Measurements from ENCODE around the gene PLCL1. TPM values are rescaled to one million over a fixed set of nuclear protein-coding genes. Genes with fewer than 3 reads are reported as not detected.

PLCL1 gene
- total RNA-seq, 2 experiments from 2014 or later, result 1.6 to 1.8 TPM

- POLR2A ChIA-PET, result no interaction called here
- Mint-ChIP-seq H3K36me3 (ENCODE audit: low read depth) (no peaks in the 10 kb centered on the region), H3K9me3 (peaks cover 5% of the 10 kb centered on the region), H3K27me3 (peaks cover 17% of the 10 kb centered on the region), H3K27ac (no peak overlapping the region), H3K4me1 (peaks cover 9% of the 10 kb centered on the region), H3K4me3 (no peak overlapping the region)
- CTCF ChIA-PET, result no interaction called here
- no peak for DNase-seq
These were observed 5.3 kb upstream of the PLCL1 start for GRCh38 chr2:197799068-197799467.

GRCh38 chr2:197800091-197800490 lies 4.3 kb upstream of the PLCL1 start:
- DNase-seq, result no peak
- POLR2A ChIA-PET, result no interaction called here
- no peak overlapping the region for H3K4me3 Mint-ChIP-seq
- H3K27ac Mint-ChIP-seq, result no peak overlapping the region
- peaks cover 17% of the 10 kb centered on the region for H3K27me3 Mint-ChIP-seq
- H3K9me3 Mint-ChIP-seq, result peaks cover 5% of the 10 kb centered on the region
- no peaks in the 10 kb centered on the region for H3K36me3 Mint-ChIP-seq (ENCODE audit: low read depth)
- peaks cover 12% of the 10 kb centered on the region for H3K4me1 Mint-ChIP-seq
- CTCF ChIA-PET, result interaction anchor here (0.6 to 2.5 kb wide), 3 partner anchors 14 to 497 kb away, joined by 3 to 9 read pairs (median 3); no protein-coding TSS in a partner anchor

GRCh38 chr2:197801033-197801432 lies 3.4 kb upstream of the PLCL1 start:
- Mint-ChIP-seq H3K9me3 (peaks cover 2% of the 10 kb centered on the region), H3K4me3 (no peak overlapping the region), H3K27me3 (peaks cover 20% of the 10 kb centered on the region), H3K4me1 (peaks cover 20% of the 10 kb centered on the region), H3K27ac (no peak overlapping the region), H3K36me3 (ENCODE audit: low read depth) (no peaks in the 10 kb centered on the region)
- ChIA-PET CTCF (interaction anchor here (0.7 to 2.5 kb wide), 2 partner anchors 496 to 1162 kb away, joined by 3 to 9 read pairs; no protein-coding TSS in a partner anchor), POLR2A (no interaction called here)
- no peak for DNase-seq

- ChIA-PET CTCF (interaction anchor here (1.8 kb wide), 1 partner anchor 324 kb away, joined by 8 read pairs; no protein-coding TSS in a partner anchor), POLR2A (no interaction called here)
- Mint-ChIP-seq H3K27me3 (peaks cover 17% of the 10 kb centered on the region), H3K36me3 (ENCODE audit: low read depth) (no peaks in the 10 kb centered on the region), H3K9me3 (no peaks in the 10 kb centered on the region), H3K27ac (no peak overlapping the region), H3K4me1 (peaks cover 28% of the 10 kb centered on the region), H3K4me3 (peak overlapping the region; percentile 26)
- peak; percentile 51 for DNase-seq
These were observed 1.4 kb upstream of the PLCL1 start for GRCh38 chr2:197803033-197803444.

- Mint-ChIP-seq H3K4me1 (peaks cover 34% of the 10 kb centered on the region), H3K9me3 (no peaks in the 10 kb centered on the region), H3K27ac (peak overlapping the region; percentile 78), H3K4me3 (peak overlapping the region; percentile 83), H3K36me3 (ENCODE audit: low read depth) (no peaks in the 10 kb centered on the region), H3K27me3 (peaks cover 15% of the 10 kb centered on the region)
- peak; percentile 39 for DNase-seq
- ChIA-PET POLR2A (no interaction called here), CTCF (interaction anchor here (0.7 to 1.8 kb wide), 5 partner anchors 10 to 491 kb away, joined by 3 to 8 read pairs (median 3); no protein-coding TSS in a partner anchor)
These were observed 643 bp downstream of the PLCL1 start for GRCh38 chr2:197804758-197805714.

- Mint-ChIP-seq H3K4me3 (peak overlapping the region; percentile 75), H3K4me1 (peaks cover 34% of the 10 kb centered on the region), H3K27me3 (peaks cover 13% of the 10 kb centered on the region), H3K9me3 (no peaks in the 10 kb centered on the region), H3K27ac (peak overlapping the region; percentile 78), H3K36me3 (ENCODE audit: low read depth) (no peaks in the 10 kb centered on the region)
- ChIA-PET POLR2A (no interaction called here), CTCF (interaction anchor here (0.7 to 1.1 kb wide), 4 partner anchors 9 to 247 kb away, joined by 3 to 4 read pairs (median 3); no protein-coding TSS in a partner anchor)
- no peak for DNase-seq
These were observed 1.6 kb downstream of the PLCL1 start for GRCh38 chr2:197805715-197806633.

- ChIA-PET POLR2A (no interaction called here), CTCF (interaction anchor here (1.7 kb wide), 1 partner anchor 22 kb away, joined by 4 read pairs; no protein-coding TSS in a partner anchor)
- Mint-ChIP-seq H3K9me3 (no peaks in the 10 kb centered on the region), H3K27ac (no peak overlapping the region), H3K27me3 (peaks cover 3% of the 10 kb centered on the region), H3K4me3 (no peak overlapping the region), H3K36me3 (ENCODE audit: low read depth) (no peaks in the 10 kb centered on the region), H3K4me1 (peaks cover 26% of the 10 kb centered on the region)
- no peak for DNase-seq
These were observed 4.7 kb downstream of the PLCL1 start for GRCh38 chr2:197809064-197809463.

- Mint-ChIP-seq H3K4me3 (no peak overlapping the region), H3K9me3 (no peaks in the 10 kb centered on the region), H3K27me3 (peaks cover 3% of the 10 kb centered on the region), H3K4me1 (peaks cover 31% of the 10 kb centered on the region), H3K36me3 (ENCODE audit: low read depth) (no peaks in the 10 kb centered on the region), H3K27ac (no peak overlapping the region)
- DNase-seq, result no peak
- CTCF ChIA-PET, result no interaction called here
- POLR2A ChIA-PET, result no interaction called here
These were observed 5.6 kb downstream of the PLCL1 start for GRCh38 chr2:197810016-197810415.

GRCh38 chr2:197810491-197810890 lies 6.1 kb downstream of the PLCL1 start:
- no peaks in the 10 kb centered on the region for H3K9me3 Mint-ChIP-seq
- H3K4me1 Mint-ChIP-seq, result peaks cover 32% of the 10 kb centered on the region
- CTCF ChIA-PET, result no interaction called here
- no peak for DNase-seq
- peaks cover 3% of the 10 kb centered on the region for H3K27me3 Mint-ChIP-seq
- H3K27ac Mint-ChIP-seq, result no peak overlapping the region
- H3K4me3 Mint-ChIP-seq, result no peak overlapping the region
- no peaks in the 10 kb centered on the region for H3K36me3 Mint-ChIP-seq (ENCODE audit: low read depth)
- POLR2A ChIA-PET, result no interaction called here

- ChIA-PET POLR2A (no interaction called here), CTCF (interaction anchor here (0.6 to 1.5 kb wide), 6 partner anchors 19 to 1146 kb away, joined by 3 to 4 read pairs (median 3); no protein-coding TSS in a partner anchor)
- no peaks in the 10 kb centered on the region for H3K36me3 Mint-ChIP-seq (ENCODE audit: low read depth)
- DNase-seq, result no peak
- H3K4me3 Mint-ChIP-seq, result no peak overlapping the region
- no peak overlapping the region for H3K27ac Mint-ChIP-seq
- no peaks in the 10 kb centered on the region for H3K9me3 Mint-ChIP-seq
- H3K4me1 Mint-ChIP-seq, result peaks cover 22% of the 10 kb centered on the region
- H3K27me3 Mint-ChIP-seq, result no peaks in the 10 kb centered on the region
These were observed 8.8 kb downstream of the PLCL1 start for GRCh38 chr2:197813093-197813787.

- Mint-ChIP-seq H3K27ac (peak overlapping the region; percentile 32), H3K4me1 (peaks cover 16% of the 10 kb centered on the region), H3K36me3 (ENCODE audit: low read depth) (no peaks in the 10 kb centered on the region), H3K4me3 (no peak overlapping the region), H3K9me3 (no peaks in the 10 kb centered on the region), H3K27me3 (no peaks in the 10 kb centered on the region)
- POLR2A ChIA-PET, result interaction anchor here (0.7 kb wide), 1 partner anchor 167 kb away, joined by 3 read pairs; no protein-coding TSS in a partner anchor
- CTCF ChIA-PET, result interaction anchor here (1.3 to 1.5 kb wide), 3 partner anchors 9 to 20 kb away, joined by 3 read pairs; no protein-coding TSS in a partner anchor
- no peak for DNase-seq
These were observed 10.1 kb downstream of the PLCL1 start for GRCh38 chr2:197814526-197814925.

All from activated CD4-positive, alpha-beta T cell treated with anti-CD3 and anti-CD28 coated beads, Interleukin-2, amount 10 ng/mL, durations not matched to agents 7 days and 5 days (primary cell).